HEK293 (cell line): Measurements from ENCODE around the gene AP5S1.
"Not testable (repeated sequence)": the region's sequence is repeated elsewhere in the genome, so short reads cannot be mapped to it uniquely, and the experiment has no call there.

ENCODE experiments used
- CTCF ChIA-PET: fragments of 350-600 bp; formaldehyde crosslinking; extraction: SDS; loops from one replicate; lab custom pipeline; 2021; ENCODE audit warnings: antibody characterized with exemption; lab: Yijun Ruan, JAX
- POLR2A ChIA-PET: fragments of 300-600 bp; formaldehyde crosslinking; extraction: SDS; loops from one replicate; lab custom pipeline; 2020; ENCODE audit warnings: antibody characterized with exemption, inconsistent platforms; lab: Yijun Ruan, JAX
- H3K27ac ChIP-seq: fragments of 200-500 bp; sonication (Bioruptor generic); 2 replicates; pipeline ENCODE4 v1.5.1; 2014; ENCODE audit warnings: low read depth, low read length, control low read depth, inconsistent platforms; ENCODE audit errors: extremely low read depth
- H3K36me3 ChIP-seq, 2 experiments: fragments of 200-500 bp in 1 of 2; sonication (Bioruptor generic) in 1 of 2; 1 replicate in 1 of 2; 2 replicates in 1 of 2; pipeline ENCODE4 v1.5.1; 2014 to 2017; ENCODE audit warnings: inconsistent platforms in 2 of 2, low read length in 2 of 2; ENCODE audit not compliant: control insufficient read depth in 2 of 2, insufficient read depth in 1 of 2
- H3K4me1 ChIP-seq: fragments of 200-500 bp; sonication (Bioruptor generic); 2 replicates; pipeline ENCODE4 v1.5.1; 2014; ENCODE audit warnings: mild to moderate bottlenecking, low read length, inconsistent platforms; ENCODE audit not compliant: control insufficient read depth, insufficient read depth
- H3K4me3 ChIP-seq: 2 replicates; pipeline ENCODE4 v1.5.1; 2011; ENCODE audit warnings: low read depth, mild to moderate bottlenecking, control low read depth, low read length, moderate library complexity
- H3K9me3 ChIP-seq: fragments of 200-500 bp; sonication (Bioruptor generic); 2 replicates; pipeline ENCODE4 v1.5.1; 2014; ENCODE audit warnings: low read depth, low read length, inconsistent platforms; ENCODE audit not compliant: control insufficient read depth, insufficient read depth
- KLF16 ChIP-seq: fragments of 450-650 bp; formaldehyde crosslinking; IDR thresholded peaks from 2 replicates; pipeline ENCODE4 v1.5.1; 2017; ENCODE audit warnings: missing biosample characterization, missing genetic modification characterization
- KLF8 ChIP-seq: fragments of 450-650 bp; formaldehyde crosslinking; IDR thresholded peaks from 2 replicates; pipeline ENCODE4 v1.5.1; 2016; ENCODE audit warnings: missing biosample characterization, missing genetic modification characterization
- KLF9 ChIP-seq: fragments of 450-650 bp; formaldehyde crosslinking; IDR thresholded peaks from 2 replicates; pipeline ENCODE4 v1.5.1; 2016; ENCODE audit warnings: missing biosample characterization, missing genetic modification characterization, low read depth
- OSR2 ChIP-seq: fragments of 450-650 bp; formaldehyde crosslinking; IDR thresholded peaks from 2 replicates; pipeline ENCODE4 v1.5.1; 2016; ENCODE audit warnings: missing biosample characterization, missing genetic modification characterization
- SCRT1 ChIP-seq: fragments of 450-650 bp; formaldehyde crosslinking; IDR thresholded peaks from 2 replicates; pipeline ENCODE4 v1.5.1; 2016; ENCODE audit warnings: missing biosample characterization, missing genetic modification characterization, borderline replicate concordance
- SCRT2 ChIP-seq: fragments of 450-650 bp; formaldehyde crosslinking; IDR thresholded peaks from 2 replicates; pipeline ENCODE4 v1.5.1; 2016; ENCODE audit warnings: missing biosample characterization, missing genetic modification characterization
- SP3 ChIP-seq: fragments of 450-650 bp; formaldehyde crosslinking; IDR thresholded peaks from 2 replicates; pipeline ENCODE4 v1.5.1; 2016; ENCODE audit warnings: missing biosample characterization, missing genetic modification characterization
- WT1 ChIP-seq: fragments of 450-650 bp; formaldehyde crosslinking; IDR thresholded peaks from 2 replicates; pipeline ENCODE4 v1.5.1; 2016; ENCODE audit warnings: missing biosample characterization, missing genetic modification characterization
- ZBTB48 ChIP-seq: fragments of 450-650 bp; formaldehyde crosslinking; IDR thresholded peaks from 2 replicates; pipeline ENCODE4 v1.5.1; 2016; ENCODE audit warnings: missing biosample characterization, missing genetic modification characterization
- ZNF121 ChIP-seq: fragments of 450-650 bp; formaldehyde crosslinking; IDR thresholded peaks from 2 replicates; pipeline ENCODE4 v1.5.1; 2016; ENCODE audit warnings: missing biosample characterization, missing genetic modification characterization
- ZNF184 ChIP-seq: fragments of 450-650 bp; IDR thresholded peaks from 2 replicates; pipeline ENCODE4 v1.5.1; 2018; ENCODE audit warnings: missing biosample characterization, mild to moderate bottlenecking, missing genetic modification characterization
- ZNF335 ChIP-seq: fragments of 450-650 bp; formaldehyde crosslinking; conservative IDR thresholded peaks from 2 replicates; pipeline ENCODE4 v1.5.1; 2016; ENCODE audit warnings: missing biosample characterization, missing genetic modification characterization
- ZNF37A ChIP-seq: fragments of 450-650 bp; IDR thresholded peaks from 2 replicates; pipeline ENCODE4 v1.5.1; 2018; ENCODE audit warnings: missing biosample characterization, missing genetic modification characterization
- ZNF544 ChIP-seq: fragments of 450-650 bp; formaldehyde crosslinking; IDR thresholded peaks from 2 replicates; pipeline ENCODE4 v1.5.0; 2017; ENCODE audit warnings: missing biosample characterization, missing genetic modification characterization
- ZNF626 ChIP-seq: fragments of 450-650 bp; sonication (Bioruptor Pico); formaldehyde crosslinking; IDR thresholded peaks from 2 replicates; pipeline ENCODE4 v1.5.1; 2018; ENCODE audit warnings: missing biosample characterization, missing genetic modification characterization, inconsistent platforms
- ZSCAN30 ChIP-seq: fragments of 450-650 bp; IDR thresholded peaks from 2 replicates; pipeline ENCODE4 v1.5.1; 2018; ENCODE audit warnings: missing biosample characterization, mild to moderate bottlenecking, missing genetic modification characterization, moderate library complexity
- TF ChIP-seq, protein P1 (sequence below): fragments of 450-650 bp; formaldehyde crosslinking; IDR thresholded peaks from 2 replicates; pipeline ENCODE4 v1.5.1; 2016; ENCODE audit warnings: missing biosample characterization, missing genetic modification characterization
- TF ChIP-seq, protein P2 (sequence below): fragments of 450-650 bp; formaldehyde crosslinking; IDR thresholded peaks from 2 replicates; pipeline ENCODE4 v1.5.1; 2016; ENCODE audit warnings: missing biosample characterization, missing genetic modification characterization

AP5S1 gene

DNA sequence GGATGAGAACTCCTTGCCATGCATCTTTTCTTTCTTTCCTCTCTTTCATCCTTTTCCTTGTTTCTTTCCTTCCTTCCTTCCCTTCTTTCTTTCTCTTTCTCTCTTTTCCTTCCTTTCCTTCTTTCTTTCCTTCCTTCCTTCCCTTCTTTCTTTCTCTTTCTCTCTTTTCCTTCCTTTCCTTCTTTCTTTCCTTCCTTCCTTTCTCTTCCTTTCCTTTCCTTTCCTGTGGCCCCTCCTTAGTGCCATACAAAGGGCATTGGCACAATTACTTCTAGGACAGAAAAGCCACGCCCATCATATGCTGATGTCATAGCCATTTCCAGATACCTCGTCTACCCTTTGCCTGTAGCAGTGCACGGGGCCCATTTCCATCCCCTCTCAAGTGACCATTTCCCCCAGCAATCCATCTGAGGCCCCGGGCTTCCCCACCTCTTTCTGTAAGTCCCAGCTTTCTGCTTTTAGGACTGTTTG is 31.6 kb upstream of the AP5S1 start (continued):
- TF ChIP-seq ZNF37A (tag by site-specific recombination) (no peak), ZNF335 (tag by site-specific recombination) (peak; percentile 88), SP3 (tag by site-specific recombination) (peak; percentile 64), ZBTB48 (tag by site-specific recombination) (no peak), ZNF626 (no peak), OSR2 (tag by site-specific recombination) (no peak), KLF8 (tag by site-specific recombination) (0 out of 2 replicates have a peak, but pooled peaks have one; percentile 35), KLF9 (tag by site-specific recombination) (peak; percentile 88), ZSCAN30 (tag by site-specific recombination) (no peak), WT1 (tag by site-specific recombination) (no peak), ZNF544 (tag by site-specific recombination) (no peak), KLF16 (tag by site-specific recombination) (no peak)
- TF ChIP-seq, protein P1, sequence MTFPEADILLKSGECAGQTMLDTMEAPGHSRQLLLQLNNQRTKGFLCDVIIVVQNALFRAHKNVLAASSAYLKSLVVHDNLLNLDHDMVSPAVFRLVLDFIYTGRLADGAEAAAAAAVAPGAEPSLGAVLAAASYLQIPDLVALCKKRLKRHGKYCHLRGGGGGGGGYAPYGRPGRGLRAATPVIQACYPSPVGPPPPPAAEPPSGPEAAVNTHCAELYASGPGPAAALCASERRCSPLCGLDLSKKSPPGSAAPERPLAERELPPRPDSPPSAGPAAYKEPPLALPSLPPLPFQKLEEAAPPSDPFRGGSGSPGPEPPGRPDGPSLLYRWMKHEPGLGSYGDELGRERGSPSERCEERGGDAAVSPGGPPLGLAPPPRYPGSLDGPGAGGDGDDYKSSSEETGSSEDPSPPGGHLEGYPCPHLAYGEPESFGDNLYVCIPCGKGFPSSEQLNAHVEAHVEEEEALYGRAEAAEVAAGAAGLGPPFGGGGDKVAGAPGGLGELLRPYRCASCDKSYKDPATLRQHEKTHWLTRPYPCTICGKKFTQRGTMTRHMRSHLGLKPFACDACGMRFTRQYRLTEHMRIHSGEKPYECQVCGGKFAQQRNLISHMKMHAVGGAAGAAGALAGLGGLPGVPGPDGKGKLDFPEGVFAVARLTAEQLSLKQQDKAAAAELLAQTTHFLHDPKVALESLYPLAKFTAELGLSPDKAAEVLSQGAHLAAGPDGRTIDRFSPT, result peak; percentile 83
- TF ChIP-seq, protein P2, sequence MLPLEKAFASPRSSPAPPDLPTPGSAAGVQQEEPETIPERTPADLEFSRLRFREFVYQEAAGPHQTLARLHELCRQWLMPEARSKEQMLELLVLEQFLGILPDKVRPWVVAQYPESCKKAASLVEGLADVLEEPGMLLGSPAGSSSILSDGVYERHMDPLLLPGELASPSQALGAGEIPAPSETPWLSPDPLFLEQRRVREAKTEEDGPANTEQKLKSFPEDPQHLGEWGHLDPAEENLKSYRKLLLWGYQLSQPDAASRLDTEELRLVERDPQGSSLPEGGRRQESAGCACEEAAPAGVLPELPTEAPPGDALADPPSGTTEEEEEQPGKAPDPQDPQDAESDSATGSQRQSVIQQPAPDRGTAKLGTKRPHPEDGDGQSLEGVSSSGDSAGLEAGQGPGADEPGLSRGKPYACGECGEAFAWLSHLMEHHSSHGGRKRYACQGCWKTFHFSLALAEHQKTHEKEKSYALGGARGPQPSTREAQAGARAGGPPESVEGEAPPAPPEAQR (tag by site-specific recombination), result no peak

DNA sequence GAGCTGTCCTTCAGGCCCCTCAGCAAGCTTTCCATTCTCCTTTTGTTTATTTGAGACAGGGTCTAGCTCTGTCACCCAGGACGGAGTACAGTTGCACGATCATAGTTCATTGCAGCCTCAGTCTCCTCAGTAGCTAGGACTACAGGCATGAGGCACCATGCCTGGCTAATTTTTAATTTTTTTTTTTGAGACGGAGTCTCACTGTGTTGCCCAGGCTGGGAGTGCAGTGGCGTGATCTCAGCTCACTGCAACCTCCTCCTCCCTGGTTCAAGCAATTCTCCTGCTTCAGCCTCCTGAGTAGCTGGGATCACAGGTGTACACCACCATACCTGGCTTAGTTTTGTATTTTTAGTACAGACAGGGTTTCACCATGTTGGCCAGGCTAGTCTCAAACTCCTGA is 31.1 kb upstream of the AP5S1 start:
- CTCF ChIA-PET, result interaction anchor here (0.9 to 10.3 kb wide), 4 partner anchors 23 to 80 kb away, joined by 3 to 142 read pairs (median 7); partner anchors contain the start of gene AP5S1
- Histone ChIP-seq H3K36me3 (peaks cover 0 to 16% of the 10 kb centered on the region in 2 experiments; a peak in 2 of 3 replicates), H3K4me1 (peaks cover 15% of the 10 kb centered on the region; the same call in 1 of the 2 replicates)
- not testable (repeated sequence) for H3K9me3 ChIP-seq, H3K27ac ChIP-seq, H3K4me3 ChIP-seq
- peak; percentile 60 for TF ChIP-seq ZNF121
- POLR2A ChIA-PET, result interaction anchor here (0.9 kb wide), 1 partner anchor 29 kb away, joined by 4 read pairs; no protein-coding TSS in a partner anchor

DNA sequence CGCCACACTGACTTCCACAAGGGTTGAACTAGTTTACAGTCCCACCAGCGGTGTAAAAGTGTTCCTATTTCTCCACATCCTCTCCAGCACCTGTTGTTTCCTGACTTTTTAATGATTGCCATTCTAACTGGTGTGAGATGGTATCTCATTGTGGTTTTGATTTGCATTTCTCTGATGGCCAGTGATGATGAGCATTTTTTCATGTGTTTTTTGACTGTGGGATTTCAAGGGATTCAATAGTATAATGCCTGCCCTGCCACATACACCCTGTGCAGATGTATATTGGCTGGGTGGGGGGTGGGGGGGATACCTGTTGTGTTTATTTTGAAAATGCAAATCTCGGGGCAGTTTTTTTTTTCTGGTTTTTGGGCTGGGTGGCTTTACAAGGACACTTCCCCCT is 26.2 kb upstream of the AP5S1 start:
- CTCF ChIA-PET, result interaction anchor here (1.3 kb wide), 1 partner anchor 24 kb away, joined by 3 read pairs; no protein-coding TSS in a partner anchor

More for the DNA sequence above, 26.2 kb upstream of the AP5S1 start:
- H3K4me3 ChIP-seq, result not testable (repeated sequence)
- POLR2A ChIA-PET, result interaction anchor here (0.8 kb wide), 1 partner anchor 12 kb away, joined by 8 read pairs; no protein-coding TSS in a partner anchor
- peak; percentile 73 for TF ChIP-seq SCRT2 (tag by site-specific recombination)
- TF ChIP-seq SCRT1, result peak; percentile 79
- peak; percentile 93 for TF ChIP-seq ZNF184 (tag by site-specific recombination)
- TF ChIP-seq, all 188 proteins: peak for 3; not testable (repeated sequence) for 185
- H3K36me3 ChIP-seq, result peaks cover 0 to 18% of the 10 kb centered on the region in 2 experiments; a peak in 1 of 3 replicates
- H3K27ac ChIP-seq, H3K9me3 ChIP-seq: not testable (repeated sequence)
- H3K4me1 ChIP-seq, result peaks cover 12% of the 10 kb centered on the region
